Forelimb muscle (tissue), 1 donor: ENCODE data around the gene LTBP2. TPM values are rescaled to one million over a fixed set of nuclear protein-coding genes. Genes with fewer than 3 reads are reported as not detected.

ENCODE experiments used
- DNase-seq: peaks from one replicate; pipeline ENCODE4 v3.0.0-alpha.2; 2013; ENCODE audit warnings: low read depth
- polyA plus RNA-seq: library from polyadenylated mRNA; unstranded; fragments of 120-200 nt; gene quantifications from one replicate; pipeline ENCODE4 v1.2.1, GENCODE V29; 2013; ENCODE audit not compliant: insufficient read length

Gene LTBP2
- polyA plus RNA-seq, 1 donor: 7.7 TPM

- no peak for DNase-seq
These were observed 38.5 kb downstream of the LTBP2 start for GRCh38 chr14:74573421-74574089.

- no peak for DNase-seq
These were observed 39.2 kb downstream of the LTBP2 start for GRCh38 chr14:74572726-74573301.

GRCh38 chr14:74571901-74572725 is 39.9 kb downstream of the LTBP2 start:
- no peak for DNase-seq

GRCh38 chr14:74571441-74571841 is 40.6 kb downstream of the LTBP2 start:
- DNase-seq: no peak

GRCh38 chr14:74570696-74571095 is 41.3 kb downstream of the LTBP2 start:
- no peak for DNase-seq

- DNase-seq: no peak
These were observed 42.0 kb downstream of the LTBP2 start for GRCh38 chr14:74569806-74570591.

GRCh38 chr14:74569387-74569786 is 42.6 kb downstream of the LTBP2 start:
- no peak for DNase-seq

GRCh38 chr14:74568911-74569310 is 43.1 kb downstream of the LTBP2 start:
- no peak for DNase-seq

- DNase-seq: no peak
These were observed 43.7 kb downstream of the LTBP2 start for GRCh38 chr14:74568380-74568649.

- DNase-seq: no peak
These were observed 44.2 kb downstream of the LTBP2 start for GRCh38 chr14:74567646-74568379.

- DNase-seq: no peak
These were observed 44.8 kb downstream of the LTBP2 start for GRCh38 chr14:74567219-74567618.

- DNase-seq: no peak
These were observed 45.6 kb downstream of the LTBP2 start for GRCh38 chr14:74566174-74567141.

GRCh38 chr14:74563586-74564159 is 48.4 kb downstream of the LTBP2 start:
- no peak for DNase-seq

GRCh38 chr14:74563233-74563585 is 48.8 kb downstream of the LTBP2 start:
- DNase-seq: no peak

- DNase-seq: no peak
These were observed 49.4 kb downstream of the LTBP2 start for GRCh38 chr14:74562515-74563232.

GRCh38 chr14:74558655-74559054 is 53.4 kb downstream of the LTBP2 start:
- no peak for DNase-seq

- DNase-seq: no peak
These were observed 54.3 kb downstream of the LTBP2 start for GRCh38 chr14:74557691-74558090.

- DNase-seq: no peak
These were observed 56.5 kb downstream of the LTBP2 start for GRCh38 chr14:74555476-74556050.

GRCh38 chr14:74554742-74555362 is 57.2 kb downstream of the LTBP2 start:
- DNase-seq: no peak
